ENCODE results near the gene DOCK4.

The DOCK4 gene

DNA sequence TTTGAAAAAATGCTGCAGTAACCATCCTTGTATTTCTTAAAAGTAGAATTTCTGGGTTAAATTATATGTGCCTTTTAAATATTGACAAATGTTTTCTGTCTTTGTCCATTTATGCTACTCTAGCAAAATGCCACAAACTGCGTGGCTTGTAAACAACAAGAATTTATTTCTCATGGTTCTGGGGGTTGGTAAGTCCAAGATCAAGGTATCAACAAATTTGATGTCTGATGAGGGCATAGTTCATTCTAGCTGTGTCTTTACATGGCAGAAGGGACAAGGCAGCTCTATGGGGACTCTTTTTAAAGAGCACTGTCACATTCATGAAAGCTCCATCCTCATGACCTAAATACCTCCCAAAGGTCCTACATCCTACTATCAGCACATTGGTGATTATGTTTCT, 27.9 kb upstream of the DOCK4 start:
- DNase-seq: no peak
- H2AK5ac ChIP-seq (ENCODE audit: low read length): no peak overlapping the region

DNA sequence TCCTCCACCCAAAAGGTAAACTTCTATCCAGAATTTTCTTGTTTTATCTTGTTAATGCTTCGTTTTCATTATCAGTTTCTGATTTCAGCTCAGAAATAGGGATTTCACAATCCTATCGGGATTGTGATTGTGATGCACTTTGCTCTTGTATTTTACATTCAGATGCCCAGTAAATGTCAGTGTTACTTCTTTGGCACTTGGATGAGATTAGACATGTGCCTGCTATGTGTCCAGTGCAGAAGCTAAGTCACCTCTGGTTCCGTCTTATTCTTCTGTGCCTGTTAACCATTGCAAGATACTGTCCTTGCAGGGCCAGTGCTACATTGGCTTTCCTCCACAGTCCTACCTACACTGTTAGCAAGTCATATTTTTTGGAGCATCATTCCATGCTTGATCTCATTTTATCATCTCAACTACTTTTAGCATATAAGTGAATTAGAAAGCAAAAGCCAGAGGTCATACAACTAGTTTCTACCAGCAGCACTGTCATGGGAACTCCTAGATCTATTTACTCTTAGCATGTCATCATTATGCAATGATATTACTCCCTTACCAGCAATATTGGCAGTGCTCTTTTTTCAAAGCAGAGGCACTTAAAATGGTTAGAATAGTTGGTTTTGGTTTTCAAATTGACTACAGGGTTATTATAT, 27.0 kb upstream of the DOCK4 start:
- no peak overlapping the region for H2AFZ ChIP-seq (ENCODE audit: insufficient read depth, low read length, poor library complexity)
- no peaks in the 10 kb centered on the region for H3K27me3 ChIP-seq (ENCODE audit: insufficient read depth, low read length)
- H4K91ac ChIP-seq (ENCODE audit: low read depth, low read length): no peak overlapping the region
- H2BK5ac ChIP-seq (ENCODE audit: low read depth, low read length, poor library complexity): no peak overlapping the region
- no peaks in the 10 kb centered on the region for H3K4me1 ChIP-seq (ENCODE audit: control insufficient read depth in 1 of 2, insufficient read depth in 2 of 2, low read length in 2 of 2)
- H4K12ac ChIP-seq (ENCODE audit: low read depth, low read length): no peak overlapping the region
- no peak overlapping the region for H3K4ac ChIP-seq (ENCODE audit: low read depth, low read length)
- H3K14ac ChIP-seq (ENCODE audit: low read length): no peak overlapping the region
- no peak overlapping the region for H3K9ac ChIP-seq (ENCODE audit: low read length)
- H2BK120ac ChIP-seq (ENCODE audit: insufficient read depth, low read length, poor library complexity): no peak overlapping the region
- no peaks in the 10 kb centered on the region for H3K9me3 ChIP-seq (ENCODE audit: insufficient read depth, low read depth, low read length)
- no peak overlapping the region for H4K8ac ChIP-seq (ENCODE audit: low read depth, low read length)
- no CpG with 5 or more reads among the region's 3 CpGs for WGBS (ENCODE audit: extremely low coverage, insufficient coverage, insufficient read length)
- no peaks in the 10 kb centered on the region for H3K36me3 ChIP-seq (ENCODE audit: control insufficient read depth in 1 of 2, insufficient read depth in 2 of 2, low read length in 2 of 2)
- H3K79me2 ChIP-seq (ENCODE audit: control insufficient read depth, insufficient read depth, low read length, poor library complexity): no peaks in the 10 kb centered on the region
- H3K79me1 ChIP-seq (ENCODE audit: low read length): no peaks in the 10 kb centered on the region
- no peak overlapping the region for H3K23ac ChIP-seq (ENCODE audit: low read length)
- H3K4me3 ChIP-seq (ENCODE audit: low read depth, low read length): no peak overlapping the region
- DNase-seq: no peak
- H3K18ac ChIP-seq (ENCODE audit: low read length): no peak overlapping the region
- H2BK12ac ChIP-seq (ENCODE audit: low read length): no peak overlapping the region
- no peak overlapping the region for H3K4me2 ChIP-seq (ENCODE audit: low read length)
- no peak overlapping the region for H3K27ac ChIP-seq (ENCODE audit: low read depth, low read length)
- no peak overlapping the region for H2AK5ac ChIP-seq (ENCODE audit: low read length)

More for the DNA sequence above, 27.9 kb upstream of the DOCK4 start:
- no peak overlapping the region for H2AFZ ChIP-seq (ENCODE audit: insufficient read depth, low read length, poor library complexity)
- no peak overlapping the region for H3K27ac ChIP-seq (ENCODE audit: low read depth, low read length)
- H3K18ac ChIP-seq (ENCODE audit: low read length): no peak overlapping the region
- no peak overlapping the region for H3K4ac ChIP-seq (ENCODE audit: low read depth, low read length)
- H3K9ac ChIP-seq (ENCODE audit: low read length): no peak overlapping the region
- no peaks in the 10 kb centered on the region for H3K79me2 ChIP-seq (ENCODE audit: control insufficient read depth, insufficient read depth, low read length, poor library complexity)
- no peak overlapping the region for H2BK5ac ChIP-seq (ENCODE audit: low read depth, low read length, poor library complexity)
- WGBS (ENCODE audit: extremely low coverage, insufficient coverage, insufficient read length): no CpG with 5 or more reads among the region's 1 CpG
- peaks cover 4 to 5% of the 10 kb centered on the region in 2 experiments for H3K4me1 ChIP-seq (ENCODE audit: control insufficient read depth in 1 of 2, insufficient read depth in 2 of 2, low read length in 2 of 2)
- H3K79me1 ChIP-seq (ENCODE audit: low read length): no peaks in the 10 kb centered on the region
- H4K8ac ChIP-seq (ENCODE audit: low read depth, low read length): no peak overlapping the region
- H3K4me2 ChIP-seq (ENCODE audit: low read length): no peak overlapping the region
- H4K12ac ChIP-seq (ENCODE audit: low read depth, low read length): no peak overlapping the region
- H3K27me3 ChIP-seq (ENCODE audit: insufficient read depth, low read length): no peaks in the 10 kb centered on the region
- H2BK12ac ChIP-seq (ENCODE audit: low read length): no peak overlapping the region
- no peak overlapping the region for H3K4me3 ChIP-seq (ENCODE audit: low read depth, low read length)
- no peaks in the 10 kb centered on the region for H3K9me3 ChIP-seq (ENCODE audit: insufficient read depth, low read depth, low read length)
- no peak overlapping the region for H2BK120ac ChIP-seq (ENCODE audit: insufficient read depth, low read length, poor library complexity)
- no peak overlapping the region for H4K91ac ChIP-seq (ENCODE audit: low read depth, low read length)
- no peak overlapping the region for H3K23ac ChIP-seq (ENCODE audit: low read length)
- no peaks in the 10 kb centered on the region for H3K36me3 ChIP-seq (ENCODE audit: control insufficient read depth in 1 of 2, insufficient read depth in 2 of 2, low read length in 2 of 2)
- no peak overlapping the region for H3K14ac ChIP-seq (ENCODE audit: low read length)

DNA sequence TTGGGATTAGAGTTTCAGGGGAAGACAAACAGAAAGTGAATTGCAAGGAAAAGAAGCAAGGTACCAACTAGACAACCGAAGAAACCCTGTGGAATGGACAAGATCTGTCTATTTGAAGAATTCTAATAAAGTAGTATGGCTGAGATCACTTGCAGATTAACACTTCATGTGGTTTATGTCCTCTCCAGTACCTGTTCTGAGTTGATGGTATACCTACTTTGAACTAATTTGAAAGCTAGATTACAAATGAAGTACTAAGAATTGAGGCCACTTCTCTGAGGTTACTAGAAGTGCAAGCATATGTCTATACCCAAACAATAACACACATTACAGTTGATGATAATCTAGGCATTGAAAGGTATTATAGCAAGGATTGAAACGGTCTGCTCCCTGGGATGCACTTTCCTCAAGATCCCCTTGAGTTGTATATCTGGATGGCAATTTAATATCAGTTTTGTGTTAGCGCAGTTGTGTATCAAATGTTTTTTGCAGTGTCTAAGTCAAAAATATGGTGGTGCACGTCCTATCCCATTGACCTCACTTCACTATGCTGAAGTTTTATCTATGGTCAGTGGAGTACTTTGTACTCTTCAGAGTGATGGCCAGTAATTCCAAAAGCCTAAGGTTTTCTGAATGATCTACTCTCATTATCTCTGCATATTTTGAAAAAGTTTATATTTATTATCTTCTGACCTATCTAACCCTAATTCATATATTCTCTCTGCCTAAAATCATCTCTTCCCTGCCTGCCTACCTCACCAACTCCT, 26.2 kb upstream of the DOCK4 start:
- no peak overlapping the region for H2AFZ ChIP-seq (ENCODE audit: insufficient read depth, low read length, poor library complexity)
- H4K8ac ChIP-seq (ENCODE audit: low read depth, low read length): no peak overlapping the region
- no peak overlapping the region for H2BK5ac ChIP-seq (ENCODE audit: low read depth, low read length, poor library complexity)
- H2AK5ac ChIP-seq (ENCODE audit: low read length): no peak overlapping the region
- H3K79me1 ChIP-seq (ENCODE audit: low read length): no peaks in the 10 kb centered on the region
- H3K14ac ChIP-seq (ENCODE audit: low read length): no peak overlapping the region
- H3K4me3 ChIP-seq (ENCODE audit: low read depth, low read length): no peak overlapping the region
- no peak overlapping the region for H3K9ac ChIP-seq (ENCODE audit: low read length)
- H3K4me2 ChIP-seq (ENCODE audit: low read length): no peak overlapping the region
- H3K4ac ChIP-seq (ENCODE audit: low read depth, low read length): no peak overlapping the region
- H3K9me3 ChIP-seq (ENCODE audit: insufficient read depth, low read depth, low read length): no peaks in the 10 kb centered on the region
- H3K79me2 ChIP-seq (ENCODE audit: control insufficient read depth, insufficient read depth, low read length, poor library complexity): no peaks in the 10 kb centered on the region
- no peak overlapping the region for H4K91ac ChIP-seq (ENCODE audit: low read depth, low read length)
- no peak overlapping the region for H4K12ac ChIP-seq (ENCODE audit: low read depth, low read length)
- H2BK12ac ChIP-seq (ENCODE audit: low read length): no peak overlapping the region
- no peaks in the 10 kb centered on the region for H3K36me3 ChIP-seq (ENCODE audit: control insufficient read depth in 1 of 2, insufficient read depth in 2 of 2, low read length in 2 of 2)
- H3K23ac ChIP-seq (ENCODE audit: low read length): no peak overlapping the region
- H3K4me1 ChIP-seq (ENCODE audit: control insufficient read depth in 1 of 2, insufficient read depth in 2 of 2, low read length in 2 of 2): no peaks in the 10 kb centered on the region
- DNase-seq: no peak
- H3K27me3 ChIP-seq (ENCODE audit: insufficient read depth, low read length): no peaks in the 10 kb centered on the region
- WGBS (ENCODE audit: extremely low coverage, insufficient coverage, insufficient read length): no CpG with 5 or more reads among the region's 4 CpGs
- no peak overlapping the region for H2BK120ac ChIP-seq (ENCODE audit: insufficient read depth, low read length, poor library complexity)
- no peak overlapping the region for H3K27ac ChIP-seq (ENCODE audit: low read depth, low read length)
- no peak overlapping the region for H3K18ac ChIP-seq (ENCODE audit: low read length)

DNA sequence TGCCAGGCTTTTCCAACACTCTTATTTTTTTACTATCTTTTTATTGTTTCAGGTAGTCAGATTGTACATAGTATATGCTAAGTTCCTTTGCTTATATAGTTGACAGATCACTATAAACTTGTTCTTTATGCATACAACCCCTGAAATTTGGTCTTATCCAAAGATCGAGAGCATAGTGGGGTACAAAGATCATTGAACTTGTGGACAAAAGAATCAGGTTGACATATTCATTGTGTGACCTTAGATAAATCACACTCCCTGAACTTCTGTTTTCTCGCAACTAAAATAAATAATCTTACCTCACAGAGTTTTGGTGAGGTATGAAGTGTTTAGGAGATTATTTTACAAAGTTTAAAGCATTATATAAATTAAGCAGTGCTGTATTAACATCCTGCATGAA, 22.4 kb upstream of the DOCK4 start:
- DNase-seq: no peak
- H3K4me3 ChIP-seq (ENCODE audit: low read depth, low read length): no peak overlapping the region
- no peak overlapping the region for H3K4me2 ChIP-seq (ENCODE audit: low read length)
- no peaks in the 10 kb centered on the region for H3K4me1 ChIP-seq (ENCODE audit: control insufficient read depth in 1 of 2, insufficient read depth in 2 of 2, low read length in 2 of 2)
- H3K27ac ChIP-seq (ENCODE audit: low read depth, low read length): no peak overlapping the region
- no peak overlapping the region for H2BK12ac ChIP-seq (ENCODE audit: low read length)
- H3K27me3 ChIP-seq (ENCODE audit: insufficient read depth, low read length): no peaks in the 10 kb centered on the region
- H3K9ac ChIP-seq (ENCODE audit: low read length): no peak overlapping the region
- no peak overlapping the region for H3K18ac ChIP-seq (ENCODE audit: low read length)
- H4K12ac ChIP-seq (ENCODE audit: low read depth, low read length): no peak overlapping the region
- no CpG with 5 or more reads among the region's 2 CpGs for WGBS (ENCODE audit: extremely low coverage, insufficient coverage, insufficient read length)
- H3K9me3 ChIP-seq (ENCODE audit: insufficient read depth, low read depth, low read length): no peaks in the 10 kb centered on the region
- H3K79me1 ChIP-seq (ENCODE audit: low read length): no peaks in the 10 kb centered on the region
- no peak overlapping the region for H2AK5ac ChIP-seq (ENCODE audit: low read length)
- H3K79me2 ChIP-seq (ENCODE audit: control insufficient read depth, insufficient read depth, low read length, poor library complexity): no peaks in the 10 kb centered on the region
- H2BK120ac ChIP-seq (ENCODE audit: insufficient read depth, low read length, poor library complexity): no peak overlapping the region
- H3K4ac ChIP-seq (ENCODE audit: low read depth, low read length): no peak overlapping the region
- no peak overlapping the region for H3K14ac ChIP-seq (ENCODE audit: low read length)
- no peak overlapping the region for H3K23ac ChIP-seq (ENCODE audit: low read length)
- H4K91ac ChIP-seq (ENCODE audit: low read depth, low read length): no peak overlapping the region
- no peak overlapping the region for H2BK5ac ChIP-seq (ENCODE audit: low read depth, low read length, poor library complexity)
- no peak overlapping the region for H2AFZ ChIP-seq (ENCODE audit: insufficient read depth, low read length, poor library complexity)
- no peak overlapping the region for H4K8ac ChIP-seq (ENCODE audit: low read depth, low read length)
- no peaks in the 10 kb centered on the region for H3K36me3 ChIP-seq (ENCODE audit: control insufficient read depth in 1 of 2, insufficient read depth in 2 of 2, low read length in 2 of 2)

All from trophoblast cell (in vitro differentiated cells and primary cell).